T-cell (primary cell): Measurements from ENCODE around the gene BBC3. TPM values are rescaled to one million over a fixed set of nuclear protein-coding genes. Genes with fewer than 3 reads are reported as not detected.

Experiments
- ATAC-seq, 4 experiments: fragments of 200-7000 bp in 3 of 4; fragments of 150-1000 bp in 1 of 4; cut with Tn5 transposase; replicated peaks in 1 of 4; 1 replicate in 3 of 4; 2 replicates in 1 of 4; pipeline ENCODE4 v1.10.0; 2021; ENCODE audit warnings: moderate library complexity in 3 of 4, mild to moderate bottlenecking in 2 of 4, moderate number of reproducible peaks in 1 of 4
- CTCF ChIA-PET, 2 donors: fragments of 300-600 bp; sonication (Branson Sonifier 250); formaldehyde crosslinking; loops; one replicate each; lab custom pipeline; 2022; ENCODE audit warnings: antibody characterized with exemption in 2 of 2; lab: Charles Lee
- POLR2A ChIA-PET, 2 donors: fragments of 300-600 bp; sonication (Branson Sonifier 250); formaldehyde crosslinking; loops; one replicate each; lab custom pipeline; 2022; ENCODE audit warnings: antibody characterized with exemption in 2 of 2; lab: Charles Lee
- DNase-seq, 35 experiments: peaks; one replicate each; pipeline versions ENCODE4 v3.0.0 to v3.0.0-alpha.2; 2013 to 2023
- H3K27ac ChIP-seq: one replicate; pipeline ENCODE4 v1.5.1; 2013; ENCODE audit warnings: low read length
- H3K27me3 ChIP-seq, 2 experiments: replicated peaks in 1 of 2; 1 replicate in 1 of 2; 2 replicates in 1 of 2; pipeline versions ENCODE4 v1.6.1 to v1.7.0; 2013; ENCODE audit warnings: low read length in 1 of 2, mixed read lengths in 1 of 2; ENCODE audit not compliant: control insufficient read depth in 2 of 2, insufficient read depth in 2 of 2; ENCODE audit errors: extremely low read depth in 1 of 2
- H3K36me3 ChIP-seq, 2 donors: 1 replicate in 1 of 2; 2 replicates in 1 of 2; pipeline versions ENCODE4 v1.6.1 to v1.7.0; 2013; ENCODE audit warnings: low read length in 1 of 2; ENCODE audit not compliant: control insufficient read depth in 2 of 2, insufficient read depth in 1 of 2; ENCODE audit errors: extremely low read depth in 1 of 2
- H3K4me1 ChIP-seq, 2 experiments: 1 replicate in 1 of 2; 2 replicates in 1 of 2; pipeline versions ENCODE4 v1.6.1 to v1.7.0; 2013; ENCODE audit warnings: low read length in 2 of 2, mixed read lengths in 1 of 2; ENCODE audit not compliant: insufficient read depth in 2 of 2, control insufficient read depth in 1 of 2; ENCODE audit errors: extremely low read depth in 1 of 2
- H3K4me3 ChIP-seq, 2 donors: 1 replicate in 1 of 2; 2 replicates in 1 of 2; pipeline versions ENCODE4 v1.5.1 to v1.7.0; 2013; ENCODE audit warnings: mild to moderate bottlenecking in 2 of 2, low read length in 1 of 2, moderate library complexity in 1 of 2; ENCODE audit not compliant: control insufficient read depth in 1 of 2; ENCODE audit errors: extremely low read depth in 1 of 2
- H3K9me3 ChIP-seq: 2 replicates; pipeline ENCODE4 v1.7.0; 2013
- H3K27ac Mint-ChIP-seq, 2 donors: one replicate each; pipeline ENCODE4 v1.8.0; 2020 to 2021; ENCODE audit warnings: mild to moderate bottlenecking in 2 of 2, mixed read lengths in 2 of 2
- H3K27me3 Mint-ChIP-seq, 2 donors: one replicate each; pipeline ENCODE4 v1.8.0; 2021 to 2022; ENCODE audit warnings: mixed read lengths in 2 of 2
- H3K36me3 Mint-ChIP-seq: one replicate; pipeline ENCODE4 v1.8.0; 2021; ENCODE audit warnings: mixed read lengths
- H3K4me1 Mint-ChIP-seq, 3 donors: one replicate each; pipeline ENCODE4 v1.8.0; 2020 to 2022; ENCODE audit warnings: mixed read lengths in 3 of 3, mild to moderate bottlenecking in 1 of 3
- H3K4me3 Mint-ChIP-seq, 3 donors: one replicate each; pipeline ENCODE4 v1.8.0; 2020 to 2022; ENCODE audit warnings: mild to moderate bottlenecking in 3 of 3, mixed read lengths in 3 of 3, moderate library complexity in 3 of 3
- H3K9me3 Mint-ChIP-seq, 3 donors: one replicate each; pipeline ENCODE4 v1.8.0; 2020 to 2022; ENCODE audit warnings: mixed read lengths in 3 of 3
- WGBS: methylation state at CpG from one replicate; pipeline ENCODE4 v1.1.5; 2013; ENCODE audit warnings: missing lambda C conversion rate; ENCODE audit not compliant: insufficient coverage; 5-methylcytosine and 5-hydroxymethylcytosine counted together
- total RNA-seq, 35 experiments: library from RNA in 6 of 35; stranded (reverse) in 6 of 35; fragments of 120-200 nt in 1 of 35; gene quantifications; one replicate each; pipeline versions ENCODE4 v1.2.1 to v1.2.4 and lab custom pipeline; 2013 to 2026

The BBC3 gene
- total RNA-seq, 5 donors from 2014 or later (not counting 1 experiment from before 2014, with no cell fraction given) = 20.0 to 48.6 (median 39.2) TPM

DNA sequence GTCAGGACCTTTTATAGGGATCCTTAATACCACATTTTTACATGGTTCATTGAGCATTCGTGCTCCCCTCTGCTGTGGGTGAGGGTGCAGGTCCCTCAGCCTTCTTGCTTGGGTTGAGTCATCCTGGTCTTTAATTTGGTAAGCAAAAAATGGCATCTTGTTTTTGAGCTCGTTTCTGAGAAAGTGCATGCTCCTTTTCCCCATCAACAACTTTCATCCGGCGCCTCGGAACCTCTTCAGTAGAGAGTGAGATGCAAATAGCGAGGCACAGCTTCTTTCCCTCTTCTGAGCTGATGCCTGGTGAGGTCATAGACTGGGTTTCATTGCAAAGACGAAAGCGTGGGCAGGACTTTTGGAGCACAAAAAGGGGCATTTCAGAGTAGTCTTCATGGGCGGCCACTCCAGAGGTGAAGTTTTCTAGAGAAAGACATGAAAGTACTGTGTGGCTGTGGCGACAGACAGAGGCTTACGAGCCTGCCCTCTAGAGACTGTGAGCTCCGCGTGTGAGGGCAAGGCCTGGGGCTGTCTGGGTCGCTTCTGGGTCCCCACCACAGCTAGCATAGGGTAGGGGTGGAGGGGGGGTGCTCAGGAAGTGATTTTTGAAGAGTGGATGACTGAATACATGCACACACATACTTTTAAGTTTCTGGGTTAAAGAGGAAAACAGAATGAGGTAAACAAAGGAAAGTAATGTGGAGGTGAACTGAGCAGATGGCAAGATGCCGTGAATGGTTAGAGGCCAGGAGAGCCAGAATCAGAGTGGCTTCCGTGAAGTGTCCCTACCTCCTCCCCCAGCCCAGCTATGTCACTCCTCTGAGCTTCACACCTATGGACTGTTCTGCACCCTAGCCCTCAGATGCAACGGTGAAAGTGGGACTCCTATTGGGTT is 44.3 kb downstream of the BBC3 start:
- Histone ChIP-seq H3K27ac (peak overlapping the region; percentile 82), H3K27me3 (no peaks in the 10 kb centered on the region), H3K4me3 (peak overlapping the region; percentile 8 to 18), H3K9me3 (no peaks in the 10 kb centered on the region), H3K4me1 (peaks cover 78 to 92% of the 10 kb centered on the region in 2 experiments), H3K36me3 (peaks cover 0 to 8% of the 10 kb centered on the region in 2 donors)
- POLR2A ChIA-PET = interaction anchor here in 1 of 2 donors (1.3 kb wide), 2 partner anchors 27 to 30 kb away, joined by 3 to 7 read pairs; no protein-coding TSS in a partner anchor
- H3K4me3 Mint-ChIP-seq = peak overlapping the region; percentile 62 to 73 (median 72)
- DNase-seq (peak; percentile 61 to 89 (median 81)), ATAC-seq (peak; percentile 81 to 90 (median 86))
- CTCF ChIA-PET = interaction anchor here (0.6 to 2.7 kb wide), 17 partner anchors 9 to 231 kb away, joined by 3 to 32 read pairs (median 5); partner anchors contain the start of genes CCDC9 (in 1 of the 2), SAE1 (in 1 of the 2) and ZC3H4 (in 1 of the 2)
- no peaks in the 10 kb centered on the region for H3K9me3 Mint-ChIP-seq
- H3K4me1 Mint-ChIP-seq = peaks cover 87 to 89% (median 88%) of the 10 kb centered on the region in 3 donors
- peaks cover 22% of the 10 kb centered on the region for H3K36me3 Mint-ChIP-seq
- no peaks in the 10 kb centered on the region for H3K27me3 Mint-ChIP-seq
- WGBS = 0% methylated on average over 8 of the region's 17 CpGs
- H3K27ac Mint-ChIP-seq = peak overlapping the region; percentile 97 to 98

DNA sequence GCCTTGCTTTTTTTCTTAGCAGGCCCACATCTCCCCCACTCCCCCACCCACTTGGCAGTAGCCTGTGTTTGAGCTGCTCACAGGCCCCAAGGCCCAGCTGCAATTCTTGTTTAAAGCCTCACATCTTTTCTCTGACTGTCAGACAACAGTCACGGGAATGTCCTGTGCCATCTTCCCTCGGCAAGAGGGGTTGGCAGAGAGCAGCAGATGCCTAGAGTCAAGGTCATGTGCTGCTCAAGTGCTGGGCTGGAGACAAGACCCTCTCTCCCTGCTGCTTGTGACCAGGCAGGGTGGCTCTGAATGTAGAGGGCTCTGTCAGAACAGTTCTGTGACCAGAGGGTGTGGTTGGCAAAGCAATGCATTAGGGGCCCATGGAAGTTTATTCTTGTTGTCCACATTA is 47.4 kb downstream of the BBC3 start:
- Histone ChIP-seq H3K4me3 (no peak overlapping the region), H3K9me3 (no peaks in the 10 kb centered on the region), H3K4me1 (peaks cover 70 to 85% of the 10 kb centered on the region in 2 experiments), H3K27ac (peak overlapping the region; percentile 14), H3K27me3 (no peaks in the 10 kb centered on the region), H3K36me3 (peaks cover 0 to 4% of the 10 kb centered on the region in 2 donors)
- POLR2A ChIA-PET = no interaction called here
- DNase-seq (no peak), ATAC-seq (no peak)
- WGBS = 100% methylated on average over 2 of the region's 2 CpGs
- peak overlapping the region; percentile 92 to 96 for H3K27ac Mint-ChIP-seq
- no peaks in the 10 kb centered on the region for H3K9me3 Mint-ChIP-seq
- H3K4me1 Mint-ChIP-seq = peaks cover 76 to 78% (median 77%) of the 10 kb centered on the region in 3 donors
- CTCF ChIA-PET = interaction anchor here in 1 of 2 donors (0.6 kb wide), 1 partner anchor 30 kb away, joined by 5 read pairs; no protein-coding TSS in a partner anchor
- H3K36me3 Mint-ChIP-seq = peaks cover 25% of the 10 kb centered on the region
- H3K27me3 Mint-ChIP-seq = no peaks in the 10 kb centered on the region
- peak overlapping the region in 1 of 3 donors; percentile 70 for H3K4me3 Mint-ChIP-seq

DNA sequence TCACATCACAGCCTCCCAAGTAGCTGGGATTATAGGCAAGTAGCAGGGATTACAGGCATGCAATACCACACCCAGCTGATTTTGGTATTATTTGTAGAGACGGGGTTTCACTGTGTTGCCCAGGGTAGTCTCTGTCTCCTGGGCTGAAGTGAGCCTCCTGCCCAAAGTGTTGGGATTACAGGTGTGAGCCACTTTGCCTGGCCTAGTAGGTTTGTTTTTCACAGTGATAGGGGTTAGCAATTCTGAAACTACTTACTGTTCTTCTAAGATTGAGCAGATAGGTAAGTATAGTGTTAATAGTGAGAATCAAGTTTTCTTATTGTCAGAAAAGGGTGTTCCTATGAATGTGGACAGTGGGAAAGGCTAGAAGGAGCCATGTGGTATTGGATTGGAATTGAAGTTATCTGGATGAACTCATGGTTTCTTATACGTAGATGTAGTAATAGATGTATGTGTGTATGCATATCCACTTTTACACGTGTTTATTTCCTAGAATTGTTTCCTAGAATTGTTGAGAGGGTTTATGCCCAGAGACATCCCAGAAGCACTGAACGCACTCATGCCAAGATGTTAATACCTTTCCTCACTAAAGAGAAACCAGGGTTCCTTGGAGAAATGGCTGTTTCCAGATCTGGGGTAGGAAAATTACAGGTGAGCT is 51.2 kb downstream of the BBC3 start:
- Mint-ChIP-seq H3K27ac (peak overlapping the region; percentile 86 to 98), H3K36me3 (peaks cover 37% of the 10 kb centered on the region), H3K4me1 (peaks cover 82 to 87% (median 86%) of the 10 kb centered on the region in 3 donors), H3K27me3 (no peaks in the 10 kb centered on the region), H3K4me3 (peak overlapping the region in 1 of 3 donors; percentile 54), H3K9me3 (no peaks in the 10 kb centered on the region)
- H3K36me3 ChIP-seq = peaks cover 0 to 4% of the 10 kb centered on the region in 2 donors
- POLR2A ChIA-PET = interaction anchor here in 1 of 2 donors (0.7 kb wide), 1 partner anchor 110 kb away, joined by 4 read pairs; no protein-coding TSS in a partner anchor
- peak overlapping the region; percentile 22 for H3K27ac ChIP-seq
- no peak overlapping the region for H3K4me3 ChIP-seq
- H3K9me3 ChIP-seq = no peaks in the 10 kb centered on the region
- peaks cover 66 to 80% of the 10 kb centered on the region in 2 experiments for H3K4me1 ChIP-seq
- CTCF ChIA-PET = interaction anchor here in 1 of 2 donors (0.5 kb wide), 1 partner anchor 10 kb away, joined by 6 read pairs; no protein-coding TSS in a partner anchor
- ATAC-seq = no peak
- 82% methylated on average over 2 of the region's 4 CpGs for WGBS
- no peak for DNase-seq
- H3K27me3 ChIP-seq = no peaks in the 10 kb centered on the region

DNA sequence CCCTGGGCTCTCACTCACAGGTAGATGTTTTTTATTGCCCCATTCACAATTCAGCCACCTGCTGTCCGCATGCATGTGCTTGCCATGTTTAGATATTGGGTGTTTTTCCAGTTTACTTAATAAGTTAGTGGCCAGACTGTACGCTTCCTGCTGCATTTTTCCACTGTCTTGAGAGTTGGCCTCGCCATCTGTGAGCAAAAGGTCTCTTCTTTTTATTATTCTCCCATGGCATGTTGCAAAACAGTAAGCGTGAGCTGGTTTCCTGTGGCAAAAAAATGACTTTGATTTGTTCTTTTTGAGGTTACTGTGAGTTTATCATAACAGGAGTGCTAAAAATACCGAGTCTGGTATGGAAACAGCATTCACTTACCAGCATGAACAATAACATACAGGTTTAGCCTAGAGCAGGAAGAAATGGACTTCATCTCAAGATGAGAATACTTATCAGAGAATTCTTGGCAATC is 54.3 kb downstream of the BBC3 start:
- Histone ChIP-seq H3K9me3 (no peaks in the 10 kb centered on the region), H3K27ac (peak overlapping the region; percentile 66), H3K36me3 (peaks cover 11 to 12% of the 10 kb centered on the region in 2 donors), H3K4me1 (peaks cover 48 to 53% of the 10 kb centered on the region in 2 experiments), H3K4me3 (peak overlapping the region in 1 of 2 donors; percentile 23), H3K27me3 (no peaks in the 10 kb centered on the region)
- H3K27ac Mint-ChIP-seq = peak overlapping the region; percentile 98 to 99
- peak in 23 of 35 experiments; percentile 5 to 73 (median 29) for DNase-seq
- peak; percentile 87 to 96 (median 92) for ATAC-seq
- peak overlapping the region; percentile 65 to 73 (median 65) for H3K4me3 Mint-ChIP-seq
- no peaks in the 10 kb centered on the region for H3K27me3 Mint-ChIP-seq
- CTCF ChIA-PET = interaction anchor here (0.6 to 3.0 kb wide), 12 partner anchors 10 to 1187 kb away, joined by 3 to 14 read pairs (median 6); partner anchors contain the start of genes SYNGR4 (in 1 of the 2) and TMEM143 (in 1 of the 2)
- H3K9me3 Mint-ChIP-seq = no peaks in the 10 kb centered on the region
- peaks cover 41% of the 10 kb centered on the region for H3K36me3 Mint-ChIP-seq
- peaks cover 64 to 70% (median 66%) of the 10 kb centered on the region in 3 donors for H3K4me1 Mint-ChIP-seq
- POLR2A ChIA-PET = interaction anchor here in 1 of 2 donors (0.6 to 1.0 kb wide), 2 partner anchors 25 to 491 kb away, joined by 3 to 7 read pairs; no protein-coding TSS in a partner anchor
- WGBS = no CpG with 5 or more reads among the region's 5 CpGs

DNA sequence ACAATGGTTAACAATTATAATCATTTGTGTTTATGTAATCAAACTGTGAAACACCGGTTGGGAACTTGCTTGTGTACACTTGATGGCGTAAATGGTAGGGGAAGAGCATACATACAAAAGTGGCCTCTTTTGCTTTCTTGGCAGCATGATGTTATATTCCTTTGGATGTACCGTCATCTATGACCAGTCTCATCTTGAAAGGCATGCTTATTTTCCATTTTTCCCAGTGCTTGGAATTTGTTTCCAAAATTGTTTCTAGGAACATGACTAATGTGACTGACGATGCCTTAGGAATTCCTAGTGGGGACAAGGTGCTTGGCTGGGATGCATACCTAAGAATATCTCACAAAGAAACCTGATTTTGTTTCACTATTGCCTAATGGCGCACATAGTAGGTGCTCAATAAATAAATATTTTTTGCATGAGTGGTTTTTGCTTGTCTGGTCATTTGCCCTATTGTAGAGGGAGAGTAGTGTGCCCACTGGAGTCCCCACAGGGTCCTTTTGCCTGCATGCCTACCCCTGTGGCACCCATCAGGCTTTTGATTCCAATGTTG is 54.9 kb downstream of the BBC3 start:
- H3K27me3 Mint-ChIP-seq = no peaks in the 10 kb centered on the region
- Histone ChIP-seq H3K27ac (peak overlapping the region; percentile 66), H3K4me1 (peaks cover 47 to 49% of the 10 kb centered on the region in 2 experiments)

More for the DNA sequence above, 54.9 kb downstream of the BBC3 start:
- no peak overlapping the region for H3K4me3 ChIP-seq
- H3K27ac Mint-ChIP-seq = peak overlapping the region; percentile 98 to 99
- peak overlapping the region; percentile 65 to 73 (median 65) for H3K4me3 Mint-ChIP-seq
- H3K4me1 Mint-ChIP-seq = peaks cover 64 to 70% (median 66%) of the 10 kb centered on the region in 3 donors
- H3K36me3 ChIP-seq = peaks cover 11 to 14% of the 10 kb centered on the region in 2 donors
- H3K27me3 ChIP-seq = no peaks in the 10 kb centered on the region
- POLR2A ChIA-PET = interaction anchor here in 1 of 2 donors (1.0 kb wide), 1 partner anchor 26 kb away, joined by 3 read pairs; no protein-coding TSS in a partner anchor
- H3K36me3 Mint-ChIP-seq = peaks cover 41% of the 10 kb centered on the region
- WGBS = 100% methylated on average over 2 of the region's 5 CpGs
- ATAC-seq = peak in 1 of 4 experiments; percentile 49
- no peak for DNase-seq
- H3K9me3 ChIP-seq = no peaks in the 10 kb centered on the region
- CTCF ChIA-PET = interaction anchor here in 1 of 2 donors (0.9 to 3.0 kb wide), 8 partner anchors 10 to 68 kb away, joined by 3 to 14 read pairs (median 4); no protein-coding TSS in a partner anchor
- no peaks in the 10 kb centered on the region for H3K9me3 Mint-ChIP-seq
